Epithelial cell of proximal tubule (primary cell): ENCODE data around the gene PRPH2. TPM values are rescaled to one million over a fixed set of nuclear protein-coding genes. Genes with fewer than 3 reads are reported as not detected.

ENCODE experiments used
- DNase-seq: peaks from one replicate; pipeline ENCODE4 v3.0.0-alpha.2; 2011; ENCODE audit warnings: low read depth
- H3K4me3 ChIP-seq: 2 replicates; pipeline ENCODE4 v1.5.1; 2011; ENCODE audit warnings: low read depth, mild to moderate bottlenecking, low read length
- CTCF ChIP-seq: conservative IDR thresholded peaks from 2 replicates; pipeline ENCODE4 v1.5.1; 2012; ENCODE audit warnings: low read depth, mild to moderate bottlenecking, low read length
- total RNA-seq: library from RNA; depleted of rRNA; stranded (reverse); fragments of >200 nt; gene quantifications from 2 replicates; pipeline ENCODE4 v1.2.3, GENCODE V29; 2015

The PRPH2 gene
- total RNA-seq, 1 donor from 2014 or later, result 1.6 TPM

DNA sequence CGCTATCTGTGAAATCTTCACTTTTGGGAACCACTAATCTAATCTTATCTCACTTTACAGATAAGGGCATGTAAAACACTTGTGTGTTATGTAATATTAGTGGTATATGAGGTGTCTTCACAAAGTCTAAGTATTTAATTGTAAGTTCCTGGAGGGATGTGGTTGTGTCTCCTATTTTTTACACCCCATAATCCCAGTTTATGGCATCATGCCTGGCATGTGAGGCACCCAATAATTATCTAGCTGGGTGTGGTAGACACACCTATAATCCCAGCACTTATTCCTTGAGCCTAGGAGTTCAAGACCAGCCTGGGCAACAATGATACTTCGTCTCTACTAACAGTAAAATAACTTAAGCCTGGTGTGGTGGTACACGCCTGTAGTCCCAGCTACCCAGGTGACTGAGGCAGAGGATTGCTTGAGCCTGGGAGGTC is 40.0 kb upstream of the PRPH2 start:
- DNase-seq, result no peak
- no peak for TF ChIP-seq CTCF
- H3K4me3 ChIP-seq, result no peak overlapping the region

DNA sequence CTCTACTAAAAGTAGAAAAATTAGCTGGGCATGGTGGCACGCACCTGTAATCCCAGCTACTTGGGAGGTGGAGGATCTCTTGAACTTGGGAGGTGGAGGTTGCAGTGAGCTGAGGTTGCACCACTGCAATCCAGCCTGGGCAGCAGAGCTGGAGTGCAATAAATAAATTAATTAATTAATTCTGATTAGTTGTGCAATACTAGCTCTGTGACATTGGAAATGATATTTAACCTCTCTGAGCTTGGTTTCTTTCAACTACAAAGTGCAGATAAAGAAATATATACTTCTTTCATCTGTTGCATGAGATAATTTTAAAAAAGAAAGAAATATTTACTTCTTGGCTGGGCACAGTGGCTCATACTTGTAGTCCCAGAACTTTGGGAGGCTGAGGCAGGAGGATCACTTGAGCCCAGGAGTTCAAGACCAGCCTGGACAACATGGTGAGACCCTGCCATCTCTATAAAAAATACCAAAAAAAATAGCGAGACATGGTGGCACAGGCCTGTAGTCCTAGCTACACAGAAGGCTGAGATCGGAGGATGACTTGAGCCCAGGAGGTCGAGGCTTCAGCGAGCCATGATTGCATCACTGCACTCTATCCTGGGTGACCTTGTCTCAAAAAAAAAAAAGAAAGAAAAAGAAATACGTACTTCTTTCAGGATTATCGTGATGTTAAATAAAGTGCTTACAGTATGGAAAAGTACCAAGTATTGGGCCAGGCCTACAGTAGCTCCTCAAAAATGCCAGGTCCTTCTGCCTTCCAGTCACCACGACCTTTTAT is 39.1 kb upstream of the PRPH2 start:
- TF ChIP-seq CTCF, result no peak
- DNase-seq, result no peak
- no peak overlapping the region for H3K4me3 ChIP-seq

- no peak for TF ChIP-seq CTCF
- DNase-seq, result no peak
- H3K4me3 ChIP-seq, result no peak overlapping the region
Measured at GRCh38 chr6:42758756-42759430, 36.5 kb upstream of the PRPH2 start.

GRCh38 chr6:42756722-42757121 is 34.3 kb upstream of the PRPH2 start:
- no peak overlapping the region for H3K4me3 ChIP-seq
- DNase-seq, result no peak
- TF ChIP-seq CTCF, result no peak

GRCh38 chr6:42754759-42755158 is 32.4 kb upstream of the PRPH2 start:
- DNase-seq, result no peak
- no peak for TF ChIP-seq CTCF
- no peak overlapping the region for H3K4me3 ChIP-seq

- no peak for TF ChIP-seq CTCF
- H3K4me3 ChIP-seq, result no peak overlapping the region
- no peak for DNase-seq
Measured at GRCh38 chr6:42751055-42751454, 28.7 kb upstream of the PRPH2 start.
